AG09319 (cell line): Measurements from ENCODE around the gene BBIP1.
A peak's percentile ranks its signal among the peaks of the same experiment; 100 is the strongest.
"Not testable (repeated sequence)": the region's sequence is repeated elsewhere in the genome, so short reads cannot be mapped to it uniquely, and the experiment has no call there.

Experiments used
- DNase-seq: peaks from one replicate; pipeline ENCODE4 v3.0.0-alpha.2; 2010; ENCODE audit warnings: low read depth; ENCODE audit errors: extremely low read depth
- TF ChIP-seq, protein P1 (sequence below): IDR thresholded peaks from 2 replicates; pipeline ENCODE4 v1.5.1; 2011; ENCODE audit warnings: low read depth, mild to moderate bottlenecking, inconsistent platforms, low read length, moderate library complexity

The BBIP1 gene

DNA sequence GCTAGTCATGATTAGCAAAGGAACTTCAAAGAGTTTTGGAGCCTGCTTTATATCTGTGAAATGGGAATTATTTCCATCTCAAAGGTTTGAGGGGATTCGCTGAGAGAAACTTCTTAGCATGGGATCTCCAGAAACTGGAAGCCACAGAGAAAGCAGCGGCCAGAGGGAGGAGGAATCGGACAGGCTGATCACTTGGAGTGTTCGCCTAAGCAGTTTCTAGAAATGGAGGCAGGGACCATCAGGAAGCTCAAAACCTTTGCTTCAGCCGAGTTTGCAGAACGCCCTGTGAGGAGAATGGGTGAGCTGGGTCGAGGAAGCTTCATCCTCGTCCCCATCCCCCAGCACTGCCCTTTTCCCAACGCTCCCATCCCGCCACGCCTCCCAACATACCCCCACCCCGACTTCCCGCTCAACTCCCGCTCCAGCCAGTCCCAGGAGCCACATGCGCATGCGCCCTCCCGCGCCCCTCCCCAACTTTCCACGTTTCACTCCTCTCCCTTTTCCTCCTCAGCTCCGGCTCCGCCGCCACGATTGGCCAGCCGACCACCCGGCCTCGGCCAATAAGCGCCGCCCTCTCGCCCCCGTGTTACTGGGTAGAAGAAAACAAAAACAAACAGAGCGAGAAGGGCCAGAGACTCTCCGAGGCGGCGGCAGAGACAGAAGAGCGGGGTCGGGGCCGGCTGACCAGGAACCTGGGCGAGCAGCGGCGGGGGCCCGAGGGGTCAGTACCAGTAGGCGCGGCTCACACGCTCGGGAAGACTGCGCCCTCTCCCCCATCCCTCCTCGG is 47.5 kb downstream of the BBIP1 start, which contains the start of gene PDCD4:
PDCD4 (plus strand) TSS at position 631 of the 787 bp plus-strand sequence. CDS start 4,100 bp downstream, outside the sequence.
- TF ChIP-seq, protein P1, sequence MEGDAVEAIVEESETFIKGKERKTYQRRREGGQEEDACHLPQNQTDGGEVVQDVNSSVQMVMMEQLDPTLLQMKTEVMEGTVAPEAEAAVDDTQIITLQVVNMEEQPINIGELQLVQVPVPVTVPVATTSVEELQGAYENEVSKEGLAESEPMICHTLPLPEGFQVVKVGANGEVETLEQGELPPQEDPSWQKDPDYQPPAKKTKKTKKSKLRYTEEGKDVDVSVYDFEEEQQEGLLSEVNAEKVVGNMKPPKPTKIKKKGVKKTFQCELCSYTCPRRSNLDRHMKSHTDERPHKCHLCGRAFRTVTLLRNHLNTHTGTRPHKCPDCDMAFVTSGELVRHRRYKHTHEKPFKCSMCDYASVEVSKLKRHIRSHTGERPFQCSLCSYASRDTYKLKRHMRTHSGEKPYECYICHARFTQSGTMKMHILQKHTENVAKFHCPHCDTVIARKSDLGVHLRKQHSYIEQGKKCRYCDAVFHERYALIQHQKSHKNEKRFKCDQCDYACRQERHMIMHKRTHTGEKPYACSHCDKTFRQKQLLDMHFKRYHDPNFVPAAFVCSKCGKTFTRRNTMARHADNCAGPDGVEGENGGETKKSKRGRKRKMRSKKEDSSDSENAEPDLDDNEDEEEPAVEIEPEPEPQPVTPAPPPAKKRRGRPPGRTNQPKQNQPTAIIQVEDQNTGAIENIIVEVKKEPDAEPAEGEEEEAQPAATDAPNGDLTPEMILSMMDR = no peak
- peak; percentile 97 for DNase-seq

- TF ChIP-seq, protein P1 = no peak
- DNase-seq = no peak
Observed at GRCh38 chr10:110870823-110871297, 48.1 kb downstream of the BBIP1 start.

GRCh38 chr10:110868981-110869380 is 50.0 kb downstream of the BBIP1 start:
- TF ChIP-seq, protein P1 = no peak
- DNase-seq = no peak

DNA sequence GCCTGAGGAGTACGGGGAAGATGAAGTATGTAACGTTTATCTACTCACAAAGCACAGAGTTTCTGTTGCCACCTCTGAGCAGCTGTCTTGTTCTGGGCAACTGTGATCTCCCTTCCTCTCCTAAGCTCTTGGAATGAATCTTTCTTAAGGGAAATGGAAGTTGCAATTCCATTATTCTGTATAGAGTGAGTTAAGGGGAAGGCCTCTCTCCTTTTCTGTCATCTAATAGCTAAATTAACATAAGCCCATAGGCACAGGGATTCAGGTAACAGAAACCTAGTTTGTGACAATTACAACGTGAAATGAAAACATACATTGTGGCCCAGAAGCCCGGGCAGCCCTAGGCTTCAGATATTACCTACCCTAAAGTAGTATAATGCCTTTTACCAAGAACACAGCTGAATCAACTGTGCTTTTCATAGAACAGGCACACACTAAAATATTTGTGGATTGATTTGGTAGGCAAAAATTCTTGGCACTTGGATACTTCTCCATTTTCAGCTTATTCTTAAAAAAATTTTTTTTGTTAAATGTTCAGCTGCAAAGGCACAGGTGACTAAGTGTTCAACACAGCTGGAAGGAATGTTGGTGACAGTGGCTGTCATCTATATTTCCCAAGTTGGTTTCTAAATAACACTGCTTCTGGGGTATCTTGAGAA is 51.0 kb downstream of the BBIP1 start:
- TF ChIP-seq, protein P1 = no peak
- DNase-seq = no peak

- DNase-seq = not testable (repeated sequence)
Observed at GRCh38 chr10:110867011-110867806, 51.8 kb downstream of the BBIP1 start.

DNA sequence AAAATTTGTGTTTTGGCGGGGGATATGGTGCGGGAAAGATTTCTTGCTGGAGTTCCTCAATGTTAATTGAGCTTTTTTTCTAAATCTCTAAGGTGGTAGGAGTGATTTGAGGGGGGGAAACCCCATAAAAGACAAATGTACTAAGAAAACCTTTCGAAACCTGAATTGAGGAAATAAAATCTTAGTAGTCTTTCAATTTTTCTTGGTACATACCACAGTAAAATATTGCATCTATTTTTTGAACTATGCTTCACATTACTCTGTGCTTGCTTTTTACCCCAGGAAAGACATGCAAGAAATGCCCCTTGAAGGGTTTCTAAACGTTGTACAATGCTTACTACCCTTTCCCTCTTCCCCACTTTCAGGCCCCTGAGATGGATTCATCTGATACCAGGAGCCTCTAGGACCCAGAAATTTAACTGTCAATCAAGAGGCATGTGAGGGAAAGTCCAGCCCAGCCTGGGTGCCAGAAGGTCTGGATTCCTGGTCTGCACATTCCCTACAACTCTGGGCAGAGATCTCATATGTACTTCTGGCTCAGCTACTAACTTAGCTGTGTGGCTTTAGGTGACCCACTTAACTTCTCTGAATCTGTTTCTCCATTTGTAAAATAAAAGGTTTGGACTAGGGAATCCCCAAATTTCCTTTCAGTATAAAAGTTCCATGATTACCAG is 53.0 kb downstream of the BBIP1 start:
- TF ChIP-seq, protein P1 = no peak
- DNase-seq = no peak

DNA sequence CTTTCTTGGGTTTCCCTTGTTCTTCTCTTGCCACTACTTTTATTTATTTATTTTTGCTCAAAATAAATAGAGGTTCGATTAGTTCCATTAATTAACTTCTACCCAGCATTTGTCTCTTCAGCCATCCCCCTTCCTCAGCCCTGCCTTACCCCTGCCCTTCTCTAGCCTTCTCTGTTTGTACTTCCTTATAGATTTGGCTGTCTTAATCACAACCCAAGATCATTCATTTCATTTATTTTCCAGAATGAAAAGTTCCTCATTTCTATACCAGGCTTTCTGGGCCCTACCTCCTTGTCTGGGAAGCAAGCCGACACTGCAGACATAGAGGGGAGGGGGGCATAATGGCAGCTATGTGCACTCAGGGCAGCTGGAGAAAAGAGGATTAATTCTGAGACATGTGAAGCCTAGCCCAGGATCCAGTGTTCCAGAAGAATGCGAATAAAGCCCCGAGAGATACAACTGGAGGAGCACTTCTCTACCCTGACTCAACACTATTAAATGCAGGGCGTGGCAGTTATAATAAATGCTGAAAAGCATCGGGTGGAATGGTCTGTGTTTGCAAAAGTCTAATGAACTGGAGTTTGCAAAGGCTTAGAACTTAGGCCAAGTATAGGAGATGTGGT is 53.7 kb downstream of the BBIP1 start:
- no peak for DNase-seq
- TF ChIP-seq, protein P1 = no peak
